CD4-positive, alpha-beta T cell treated with Interleukin-6 for 4 hours (primary cell): ENCODE results near the gene CUBN.
"Not testable (repeated sequence)": the region's sequence is repeated elsewhere in the genome, so short reads cannot be mapped to it uniquely, and the experiment has no call there.

ENCODE experiments used
- DNase-seq: peaks from one replicate; pipeline ENCODE4 v3.0.0-alpha.2; 2020; ENCODE audit warnings: mixed read lengths

The CUBN gene

GRCh38 chr10:16853809-16854208 lies 275.8 kb downstream of the CUBN start:
- no peak for DNase-seq

GRCh38 chr10:16853201-16853600 lies 276.4 kb downstream of the CUBN start:
- no peak for DNase-seq

- DNase-seq: no peak
These were observed 277.0 kb downstream of the CUBN start for GRCh38 chr10:16852624-16853023.

- DNase-seq: no peak
These were observed 281.0 kb downstream of the CUBN start for GRCh38 chr10:16848562-16849154.

GRCh38 chr10:16847644-16848043 lies 282.0 kb downstream of the CUBN start:
- DNase-seq: no peak

GRCh38 chr10:16845248-16845647 lies 284.4 kb downstream of the CUBN start:
- no peak for DNase-seq

- no peak for DNase-seq
These were observed 286.2 kb downstream of the CUBN start for GRCh38 chr10:16843252-16843870.

- peak; percentile 64 for DNase-seq
These were observed 294.4 kb downstream of the CUBN start for GRCh38 chr10:16835228-16835627.

GRCh38 chr10:16832351-16833080 lies 297.1 kb downstream of the CUBN start:
- DNase-seq: no peak

- no peak for DNase-seq
These were observed 300.9 kb downstream of the CUBN start for GRCh38 chr10:16828701-16829175.

GRCh38 chr10:16828114-16828568 lies 301.5 kb downstream of the CUBN start:
- DNase-seq: peak; percentile 78

GRCh38 chr10:16827474-16827873 lies 302.1 kb downstream of the CUBN start:
- not testable (repeated sequence) for DNase-seq

GRCh38 chr10:16822726-16823360 lies 306.8 kb downstream of the CUBN start:
- no peak for DNase-seq

GRCh38 chr10:16822027-16822426 lies 307.6 kb downstream of the CUBN start:
- no peak for DNase-seq

GRCh38 chr10:16820421-16820820 lies 309.2 kb downstream of the CUBN start:
- no peak for DNase-seq

GRCh38 chr10:16820018-16820417 lies 309.6 kb downstream of the CUBN start:
- no peak for DNase-seq

GRCh38 chr10:16819436-16819835 lies 310.2 kb downstream of the CUBN start:
- no peak for DNase-seq

GRCh38 chr10:16819026-16819425 lies 310.6 kb downstream of the CUBN start:
- no peak for DNase-seq

GRCh38 chr10:16817125-16818019 lies 312.2 kb downstream of the CUBN start, which contains the start of gene RSU1:
Gene RSU1, minus strand, starts transcription at chr10:16817424. Its CDS starts 343 bp downstream, at chr10:16817081.
- peak; percentile 100 for DNase-seq

- DNase-seq: no peak
These were observed 312.8 kb downstream of the CUBN start for GRCh38 chr10:16816830-16817124.

GRCh38 chr10:16816171-16816570 lies 313.4 kb downstream of the CUBN start:
- DNase-seq: no peak

GRCh38 chr10:16814012-16814411 lies 315.6 kb downstream of the CUBN start:
- DNase-seq: no peak

- DNase-seq: no peak
These were observed 316.9 kb downstream of the CUBN start for GRCh38 chr10:16812676-16813075.
